GM12878 (cell line): ENCODE measurements around the gene TMEM126A. TPM values are rescaled to one million over a fixed set of nuclear protein-coding genes. Genes with fewer than 3 reads are reported as not detected.
A peak's percentile ranks its signal among the peaks of the same experiment; 100 is the strongest.

ENCODE experiments used
- ATAC-seq: fragments of 200-7000 bp; cut with Tn5 transposase; 3 replicates; pipeline ENCODE4 v1.9.1; 2020; ENCODE audit warnings: mild to moderate bottlenecking, moderate library complexity
- BruUV-seq: library from RNA; stranded (reverse); fragments of 400-500 nt; replicated peaks from 2 replicates; lab custom pipeline; 2021; lab: Mats Ljungman, UMichigan
- CTCF ChIA-PET: fragments of 300-600 bp; sonication (Branson Sonifier 250); formaldehyde crosslinking; extraction: SDS; loops from one replicate; lab custom pipeline; 2021; ENCODE audit warnings: inconsistent platforms; lab: Yijun Ruan, JAX
- POLR2A ChIA-PET: fragments of 350-600 bp; formaldehyde crosslinking; extraction: SDS; loops from one replicate; lab custom pipeline; 2021; ENCODE audit warnings: inconsistent platforms; lab: Charles Lee
- RAD21 ChIA-PET: fragments of 300-600 bp; sonication (Branson Sonifier 250); formaldehyde crosslinking; loops from one replicate; lab custom pipeline; 2023; ENCODE audit warnings: antibody characterized with exemption; ENCODE audit not compliant: unreplicated experiment; lab: Charles Lee
- SMC1A ChIA-PET: fragments of 300-600 bp; sonication (Branson Sonifier 250); formaldehyde crosslinking; loops from one replicate; lab custom pipeline; 2023; ENCODE audit not compliant: unreplicated experiment, uncharacterized antibody; lab: Charles Lee
- DNase-seq: peaks from one replicate; pipeline ENCODE4 v3.0.0-alpha.2; 2011; ENCODE audit warnings: low read depth, low spot score
- FAIRE-seq: peaks from 3 replicates; lab custom pipeline; 2011; peaks lifted over from hg19 to GRCh38; lab: Jason Lieb, UNC
- H2AFZ ChIP-seq: 2 replicates; pipeline ENCODE4 v1.6.0; 2011; ENCODE audit warnings: low read depth, low read length, control low read depth; ENCODE audit not compliant: control insufficient read depth
- H3K27ac ChIP-seq: 2 replicates; pipeline ENCODE4 v1.5.1; 2011; ENCODE audit warnings: control low read depth; ENCODE audit not compliant: control insufficient read depth, insufficient read depth
- H3K27me3 ChIP-seq, 2 experiments: replicated peaks in 1 of 2; 2 replicates each; pipeline versions ENCODE4 v1.6.0 to v1.6.1; 2011; ENCODE audit warnings: low read length in 1 of 2; ENCODE audit not compliant: control insufficient read depth in 2 of 2, insufficient read depth in 2 of 2
- H3K36me3 ChIP-seq, 2 experiments: 2 replicates each; pipeline ENCODE4 v1.5.1; 2011; ENCODE audit warnings: low read length in 1 of 2; ENCODE audit not compliant: control insufficient read depth in 2 of 2, insufficient read depth in 2 of 2
- H3K4me1 ChIP-seq: 2 replicates; pipeline ENCODE4 v1.6.1; 2011; ENCODE audit warnings: mild to moderate bottlenecking, low read length, moderate library complexity, mixed read lengths; ENCODE audit not compliant: control insufficient read depth, insufficient read depth
- H3K4me2 ChIP-seq: 2 replicates; pipeline ENCODE4 v1.6.0; 2011; ENCODE audit warnings: control low read depth; ENCODE audit not compliant: control insufficient read depth, insufficient read depth
- H3K4me3 ChIP-seq: fragments of 200-600 bp; sonication (generic); 2 replicates; pipeline ENCODE4 v1.5.1; 2016
- H3K79me2 ChIP-seq: 2 replicates; pipeline ENCODE4 v1.6.0; 2011; ENCODE audit warnings: low read length; ENCODE audit not compliant: control insufficient read depth, insufficient read depth
- H3K9ac ChIP-seq: 2 replicates; pipeline ENCODE4 v1.8.0; 2011; ENCODE audit warnings: low read length, control low read depth, mixed read lengths; ENCODE audit not compliant: control insufficient read depth, insufficient read depth
- H3K9me3 ChIP-seq: replicated peaks from 3 replicates; pipeline ENCODE4 v1.5.1; 2011; ENCODE audit warnings: mild to moderate bottlenecking, low read length; ENCODE audit not compliant: control insufficient read depth, insufficient read depth
- H4K20me1 ChIP-seq: 2 replicates; pipeline ENCODE4 v1.6.0; 2011; ENCODE audit not compliant: control insufficient read depth, insufficient read depth
- BACH1 ChIP-seq: fragments of 450-650 bp; IDR thresholded peaks from 2 replicates; pipeline ENCODE4 v1.6.1; 2017; ENCODE audit warnings: mild to moderate bottlenecking, borderline replicate concordance
- EED ChIP-seq: sonication (generic); IDR thresholded peaks from 2 replicates; pipeline ENCODE4 v1.6.1; 2016; ENCODE audit warnings: antibody characterized with exemption, low read depth
- HDAC2 ChIP-seq: fragments of 200-600 bp; sonication (generic); IDR thresholded peaks from 2 replicates; pipeline ENCODE4 v1.6.1; 2017
- POU2F2 ChIP-seq: IDR thresholded peaks from 3 replicates; pipeline ENCODE4 v1.6.1; 2011; ENCODE audit warnings: low read depth, mild to moderate bottlenecking, low read length, borderline replicate concordance
- TCF3 ChIP-seq: IDR thresholded peaks from 2 replicates; pipeline ENCODE4 v1.6.1; 2012; ENCODE audit warnings: low read depth, mild to moderate bottlenecking, low read length, borderline replicate concordance; ENCODE audit not compliant: insufficient read depth
- TCF7 ChIP-seq: IDR thresholded peaks from 2 replicates; pipeline ENCODE4 v1.6.1; 2014; ENCODE audit warnings: antibody characterized with exemption, borderline replicate concordance
- ZNF384 ChIP-seq: IDR thresholded peaks from 2 replicates; pipeline ENCODE4 v1.6.1; 2012; ENCODE audit warnings: low read depth, mild to moderate bottlenecking, low read length, improper control_type of control experiment, borderline replicate concordance
- WGBS: methylation state at CpG from one replicate; pipeline ENCODE4 v1.1.6; 2016; ENCODE audit warnings: low lambda C conversion rate; ENCODE audit not compliant: insufficient replicate concordance, insufficient coverage; ENCODE audit errors: missing lambda C conversion rate; 5-methylcytosine and 5-hydroxymethylcytosine counted together
- in situ Hi-C: fragments of 300-500 bp; cut with MboI; formaldehyde crosslinking; loops from 9 replicates; pipeline ENCODE4 v1.14.3; 2018; ENCODE audit warnings: mixed read lengths
- intact Hi-C: fragments of 100-400 bp; cut with micrococcal nuclease; formaldehyde crosslinking; loops from one replicate; pipeline ENCODE4 v1.14.2; 2022; ENCODE audit not compliant: unreplicated experiment
- polyA plus RNA-seq, 11 experiments: library from polyadenylated mRNA; depleted of rRNA in 4 of 11; unstranded in 6 of 11; stranded (reverse) in 5 of 11; fragments of >200 nt; fragmentation: Nextera tagmentation in 4 of 11; fragmentation: Illumina TruSeq in 1 of 11; extraction: Ambion mirVana in 4 of 11; extraction: Trizol in 1 of 11; gene quantifications; 1 replicate in 1 of 11; 2 replicates in 10 of 11; pipeline versions ENCODE4 v1.2.1 to v1.2.3, GENCODE V29; 2011 to 2016; ENCODE audit warnings: inconsistent platforms in 2 of 11, missing spikeins in 2 of 11, low read depth in 1 of 11
- total RNA-seq, 4 experiments: library from RNA; depleted of rRNA in 3 of 4; stranded (reverse); fragments of >200 nt in 3 of 4; fragmentation: Illumina TruSeq in 1 of 4; extraction: Trizol in 1 of 4; gene quantifications; 2 replicates each; pipeline versions ENCODE4 v1.2.1 to v1.2.3, GENCODE V29; 2013 to 2021
- TF ChIP-seq, protein P1 (sequence below): IDR thresholded peaks from 2 replicates; pipeline ENCODE4 v1.6.1; 2012; ENCODE audit warnings: low read depth, low read length, improper control_type of control experiment
- TF ChIP-seq, protein P2 (sequence below): fragments of 450-650 bp; formaldehyde crosslinking; IDR thresholded peaks from 2 replicates; pipeline ENCODE4 v1.4.0; 2022; ENCODE audit warnings: mild to moderate bottlenecking, moderate library complexity

The TMEM126A gene
- total and polyA plus RNA-seq, 10 of the 15 experiments (the other 5 are each of a cell fraction or from before 2014, with no cell fraction given): 38.6 to 208 (median 71.7) TPM

DNA sequence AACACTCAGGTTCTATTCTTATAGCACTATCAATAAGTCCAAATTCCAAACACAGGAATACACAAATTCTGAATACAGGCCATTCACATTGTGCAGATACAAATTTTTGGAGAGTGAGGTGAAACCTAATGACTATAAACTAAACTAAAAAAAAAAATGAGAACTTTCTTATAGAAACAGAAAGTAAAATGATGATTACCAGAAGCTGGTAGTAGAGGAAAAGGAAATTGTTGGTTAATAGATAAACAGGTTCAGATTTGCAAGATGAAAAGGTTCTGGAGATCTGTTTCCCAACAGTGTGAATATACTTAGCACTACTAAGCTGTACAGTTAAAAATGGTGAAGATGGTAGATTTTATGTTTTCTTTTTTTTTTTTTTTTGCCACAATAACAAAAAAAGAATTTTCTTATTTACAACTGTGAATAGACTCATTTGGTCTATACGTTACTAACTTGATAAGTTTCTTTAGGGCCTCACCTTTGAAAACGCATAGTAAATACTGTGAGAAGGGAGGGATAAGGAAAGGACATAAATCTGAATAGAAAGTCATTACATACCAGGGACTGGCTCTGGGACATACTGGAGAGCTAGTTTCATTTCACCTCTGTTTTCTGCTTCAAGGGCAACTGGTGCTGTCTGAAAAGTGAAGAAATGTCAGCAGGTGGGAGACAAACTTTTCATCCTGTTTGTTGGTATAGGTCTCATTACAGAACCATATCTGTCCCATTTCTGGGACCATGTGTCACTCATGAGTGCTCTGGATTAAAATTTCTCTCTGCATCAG, 52.4 kb downstream of the TMEM126A start:
- H3K4me1 ChIP-seq: peaks cover 9% of the 10 kb centered on the region
- POLR2A ChIA-PET: interaction anchor here (0.6 to 0.8 kb wide), 2 partner anchors 37 to 256 kb away, joined by 3 to 5 read pairs; no protein-coding TSS in a partner anchor
- no TSS peak for BruUV-seq
- H3K27ac ChIP-seq: no peak overlapping the region
- H3K36me3 ChIP-seq: no peaks in the 10 kb centered on the region
- SMC1A ChIA-PET: interaction anchor here (0.8 to 2.1 kb wide), 5 partner anchors 10 to 162 kb away, joined by 3 to 6 read pairs (median 4); no protein-coding TSS in a partner anchor
- TF ChIP-seq ZNF384: peak; percentile 57; the same call in 1 of the 2 replicates
- TF ChIP-seq TCF7: no peak
- TF ChIP-seq, all 136 proteins: peak for 1
- Histone ChIP-seq H3K79me2 (no peaks in the 10 kb centered on the region), H3K4me3 (no peak overlapping the region), H2AFZ (peak overlapping the region; percentile 30), H3K9me3 (no peaks in the 10 kb centered on the region; the same call in 2 of the 3 replicates), H3K9ac (no peak overlapping the region), H4K20me1 (no peaks in the 10 kb centered on the region), H3K27me3 (no peaks in the 10 kb centered on the region), H3K4me2 (peak overlapping the region; percentile 49; the same call in 1 of the 2 replicates)
- ChIA-PET RAD21 (interaction anchor here (1.0 kb wide), 1 partner anchor 19 kb away, joined by 3 read pairs; no protein-coding TSS in a partner anchor), CTCF (interaction anchor here (0.6 to 1.3 kb wide), 4 partner anchors 11 to 154 kb away, joined by 3 to 5 read pairs (median 4); partner anchors contain the start of gene CCDC83)
- in situ Hi-C loops: no loop called here
- ATAC-seq: peak; percentile 86
- FAIRE-seq: peak; percentile 13
- WGBS: 75% methylated on average over 2 of the region's 2 CpGs
- no peak for DNase-seq
- intact Hi-C loops: no loop called here

DNA sequence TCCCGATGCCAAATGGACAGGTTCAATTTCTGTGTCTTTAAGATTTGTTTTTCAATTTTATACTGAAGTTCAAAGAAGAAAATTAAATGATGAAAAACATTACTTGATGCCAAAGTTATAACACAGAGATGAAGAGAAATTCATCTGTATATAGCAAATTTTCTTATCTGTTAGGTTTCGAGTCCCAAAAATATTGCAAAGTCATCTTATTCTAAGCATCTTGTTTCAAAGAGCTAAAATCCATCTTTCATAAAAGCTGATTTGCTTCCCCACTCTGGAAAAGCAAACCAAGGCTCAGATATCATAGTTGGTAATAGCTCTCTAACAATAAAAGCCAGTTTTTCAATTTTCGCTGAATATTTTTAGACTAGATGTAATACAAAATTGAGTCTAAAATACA, 57.2 kb downstream of the TMEM126A start:
- ChIA-PET POLR2A (no interaction called here), RAD21 (no interaction called here), CTCF (no interaction called here)
- no peaks in the 10 kb centered on the region; a peak in 1 of 4 replicates for H3K27me3 ChIP-seq
- no peaks in the 10 kb centered on the region; the same call in 2 of the 3 replicates for H3K9me3 ChIP-seq
- no peak overlapping the region for H3K4me2 ChIP-seq
- DNase-seq: no peak
- H3K36me3 ChIP-seq: no peaks in the 10 kb centered on the region
- ATAC-seq: no peak
- in situ Hi-C loops (no loop called here), intact Hi-C loops (no loop called here)
- H4K20me1 ChIP-seq: no peaks in the 10 kb centered on the region
- H3K27ac ChIP-seq: no peak overlapping the region
- no peak overlapping the region for H3K9ac ChIP-seq
- no peaks in the 10 kb centered on the region for H3K79me2 ChIP-seq
- no peak for FAIRE-seq
- TF ChIP-seq, protein P1, sequence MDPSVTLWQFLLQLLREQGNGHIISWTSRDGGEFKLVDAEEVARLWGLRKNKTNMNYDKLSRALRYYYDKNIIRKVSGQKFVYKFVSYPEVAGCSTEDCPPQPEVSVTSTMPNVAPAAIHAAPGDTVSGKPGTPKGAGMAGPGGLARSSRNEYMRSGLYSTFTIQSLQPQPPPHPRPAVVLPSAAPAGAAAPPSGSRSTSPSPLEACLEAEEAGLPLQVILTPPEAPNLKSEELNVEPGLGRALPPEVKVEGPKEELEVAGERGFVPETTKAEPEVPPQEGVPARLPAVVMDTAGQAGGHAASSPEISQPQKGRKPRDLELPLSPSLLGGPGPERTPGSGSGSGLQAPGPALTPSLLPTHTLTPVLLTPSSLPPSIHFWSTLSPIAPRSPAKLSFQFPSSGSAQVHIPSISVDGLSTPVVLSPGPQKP: no peak
- TF ChIP-seq POU2F2 (no peak), TCF3 (no peak), EED (no peak), HDAC2 (no peak), BACH1 (no peak)
- TF ChIP-seq, protein P2, sequence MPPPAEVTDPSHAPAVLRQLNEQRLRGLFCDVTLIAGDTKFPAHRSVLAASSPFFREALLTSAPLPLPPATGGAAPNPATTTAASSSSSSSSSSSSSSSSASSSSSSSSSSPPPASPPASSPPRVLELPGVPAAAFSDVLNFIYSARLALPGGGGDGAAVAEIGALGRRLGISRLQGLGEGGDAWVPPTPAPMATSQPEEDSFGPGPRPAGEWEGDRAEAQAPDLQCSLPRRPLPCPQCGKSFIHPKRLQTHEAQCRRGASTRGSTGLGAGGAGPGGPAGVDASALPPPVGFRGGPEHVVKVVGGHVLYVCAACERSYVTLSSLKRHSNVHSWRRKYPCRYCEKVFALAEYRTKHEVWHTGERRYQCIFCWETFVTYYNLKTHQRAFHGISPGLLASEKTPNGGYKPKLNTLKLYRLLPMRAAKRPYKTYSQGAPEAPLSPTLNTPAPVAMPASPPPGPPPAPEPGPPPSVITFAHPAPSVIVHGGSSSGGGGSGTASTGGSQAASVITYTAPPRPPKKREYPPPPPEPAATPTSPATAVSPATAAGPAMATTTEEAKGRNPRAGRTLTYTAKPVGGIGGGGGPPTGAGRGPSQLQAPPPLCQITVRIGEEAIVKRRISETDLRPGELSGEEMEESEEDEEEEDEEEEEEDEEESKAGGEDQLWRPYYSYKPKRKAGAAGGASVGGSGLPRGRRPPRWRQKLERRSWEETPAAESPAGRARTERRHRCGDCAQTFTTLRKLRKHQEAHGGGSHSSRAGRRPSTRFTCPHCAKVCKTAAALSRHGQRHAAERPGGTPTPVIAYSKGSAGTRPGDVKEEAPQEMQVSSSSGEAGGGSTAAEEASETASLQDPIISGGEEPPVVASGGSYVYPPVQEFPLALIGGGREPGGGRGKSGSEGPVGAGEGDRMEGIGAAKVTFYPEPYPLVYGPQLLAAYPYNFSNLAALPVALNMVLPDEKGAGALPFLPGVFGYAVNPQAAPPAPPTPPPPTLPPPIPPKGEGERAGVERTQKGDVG (CRISPR knock-in tag): no peak
- TF ChIP-seq, all 136 proteins: peak for 0
- SMC1A ChIA-PET: no interaction called here
- WGBS: 63% methylated on average over 3 of the region's 3 CpGs
- no TSS peak for BruUV-seq
- H3K4me1 ChIP-seq: peaks cover 6% of the 10 kb centered on the region; the same call in 1 of the 2 replicates
- no peak overlapping the region for H2AFZ ChIP-seq
- no peak overlapping the region for H3K4me3 ChIP-seq
